Epithelial cell of proximal tubule (primary cell): ENCODE data around the gene WFDC6. TPM values are rescaled to one million over a fixed set of nuclear protein-coding genes. Genes with fewer than 3 reads are reported as not detected.
"Not testable (repeated sequence)": the region's sequence is repeated elsewhere in the genome, so short reads cannot be mapped to it uniquely, and the experiment has no call there.

Experiments
- DNase-seq: peaks from one replicate; pipeline ENCODE4 v3.0.0-alpha.2; 2011; ENCODE audit warnings: low read depth
- H3K4me3 ChIP-seq: 2 replicates; pipeline ENCODE4 v1.5.1; 2011; ENCODE audit warnings: low read depth, mild to moderate bottlenecking, low read length
- CTCF ChIP-seq: conservative IDR thresholded peaks from 2 replicates; pipeline ENCODE4 v1.5.1; 2012; ENCODE audit warnings: low read depth, mild to moderate bottlenecking, low read length
- total RNA-seq: library from RNA; depleted of rRNA; stranded (reverse); fragments of >200 nt; gene quantifications from 2 replicates; pipeline ENCODE4 v1.2.3, GENCODE V29; 2015

Gene WFDC6
- total RNA-seq, 1 donor from 2014 or later = not detected

DNA sequence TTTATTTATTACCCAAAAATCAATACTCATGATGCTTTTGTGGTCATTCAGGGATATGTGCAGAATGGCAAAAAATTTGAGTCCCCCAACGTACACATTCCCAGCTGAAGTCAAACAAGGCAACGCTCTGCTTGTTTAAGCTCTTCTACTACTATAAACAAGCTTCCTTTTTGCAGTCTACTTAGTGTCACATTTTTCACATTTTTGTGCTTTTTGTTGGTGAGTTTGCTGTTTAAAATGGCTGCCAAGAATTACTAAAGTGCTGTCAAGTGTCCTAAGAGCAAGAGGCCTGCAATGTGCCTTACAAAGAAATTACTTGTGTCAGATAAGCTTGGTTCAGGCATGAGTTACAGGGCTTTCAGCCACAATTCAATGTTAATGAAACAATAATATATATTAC is 37.7 kb upstream of the WFDC6 start:
- no peak for DNase-seq
- no peak overlapping the region for H3K4me3 ChIP-seq
- no peak for TF ChIP-seq CTCF

GRCh38 chr20:45575931-45576330 is 36.6 kb upstream of the WFDC6 start:
- no peak overlapping the region for H3K4me3 ChIP-seq
- DNase-seq = no peak
- no peak for TF ChIP-seq CTCF

DNA sequence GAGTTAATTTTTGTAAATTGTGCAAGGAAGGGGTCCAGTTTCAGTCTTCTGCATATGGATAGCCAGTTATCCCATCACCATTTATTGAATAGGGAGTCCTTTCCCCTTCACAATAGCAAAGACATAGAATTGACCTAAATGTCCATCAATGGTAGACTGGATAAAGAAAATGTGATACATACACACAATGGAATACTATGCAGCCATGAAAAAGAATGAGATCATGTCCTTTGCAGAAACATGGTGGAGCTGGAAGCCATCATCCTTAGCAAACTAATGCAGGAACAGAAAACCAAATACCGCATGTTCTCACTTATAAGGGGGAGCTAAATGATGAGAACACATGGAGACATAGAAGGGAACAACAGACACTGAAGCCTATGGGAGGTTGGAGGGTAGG is 30.4 kb upstream of the WFDC6 start:
- not testable (repeated sequence) for H3K4me3 ChIP-seq, DNase-seq

GRCh38 chr20:45564760-45565276 is 25.5 kb upstream of the WFDC6 start:
- DNase-seq = no peak
- no peak for TF ChIP-seq CTCF

DNA sequence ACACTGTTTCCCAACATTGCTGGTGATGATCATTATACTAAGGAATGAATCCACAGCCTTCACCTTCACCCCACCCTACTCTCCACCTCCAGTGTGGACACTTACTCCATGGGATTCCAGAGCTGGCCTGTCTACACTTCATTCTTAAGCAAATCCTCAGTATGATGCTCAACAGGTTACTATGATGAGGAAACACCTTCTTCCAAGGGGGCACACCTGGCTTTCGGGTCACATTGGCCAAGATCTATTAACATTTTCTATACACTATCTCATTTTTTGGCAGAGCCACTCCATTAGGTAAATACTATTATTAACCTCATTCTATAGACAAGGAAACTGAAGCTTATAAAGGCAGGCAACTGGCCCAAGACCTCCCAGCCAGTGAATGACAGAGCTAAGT is 15.9 kb upstream of the WFDC6 start:
- no peak for TF ChIP-seq CTCF
- no peak for DNase-seq
- no peak overlapping the region for H3K4me3 ChIP-seq

More at GRCh38 chr20:45564760-45565276, 25.5 kb upstream of the WFDC6 start:
- no peak overlapping the region for H3K4me3 ChIP-seq

DNA sequence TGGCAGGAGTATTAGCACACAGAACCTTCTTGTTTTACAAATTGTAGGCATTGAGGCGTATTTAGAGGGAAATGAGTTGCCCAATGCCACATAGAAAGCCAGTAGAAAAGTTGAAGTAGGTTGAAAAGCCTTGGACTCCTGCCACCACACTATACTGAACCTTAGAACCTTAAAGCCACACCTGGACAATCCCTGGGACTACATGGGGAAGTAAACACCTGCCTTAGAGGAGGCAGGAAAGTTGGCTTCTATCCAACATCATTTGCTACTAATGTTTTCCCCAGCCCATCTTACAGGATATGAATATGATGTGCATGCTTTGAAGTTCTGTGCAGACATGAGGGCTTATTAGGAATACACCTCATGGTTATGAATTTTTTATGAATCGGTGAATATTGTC is 13.2 kb upstream of the WFDC6 start:
- TF ChIP-seq CTCF = no peak
- no peak overlapping the region for H3K4me3 ChIP-seq
- DNase-seq = no peak

DNA sequence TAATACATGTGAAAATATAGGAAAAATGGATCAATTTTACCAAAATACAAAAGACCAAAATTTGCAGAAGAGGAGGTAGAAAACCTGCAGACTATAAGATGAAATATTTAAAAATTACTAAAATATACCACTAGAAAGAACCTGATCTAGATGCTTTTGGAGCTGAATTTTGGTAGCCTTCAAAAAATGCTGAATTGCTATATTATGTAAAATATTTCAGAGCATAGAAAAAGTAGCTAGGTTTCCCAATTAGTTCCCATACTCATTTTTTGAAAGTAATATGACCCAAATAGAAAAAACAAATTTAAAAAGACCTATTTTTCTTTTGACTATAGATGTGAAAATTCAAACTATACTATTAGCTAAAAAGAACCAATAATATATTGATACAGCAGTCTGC is 11.5 kb upstream of the WFDC6 start:
- DNase-seq = no peak
- no peak overlapping the region for H3K4me3 ChIP-seq
- no peak for TF ChIP-seq CTCF
